HG02763 (cell line): ENCODE measurements around the gene CCDC117.
"Not testable (repeated sequence)": the region's sequence is repeated elsewhere in the genome, so short reads cannot be mapped to it uniquely, and the experiment has no call there.

Source experiments
- ATAC-seq: cut with Tn5 transposase; IDR thresholded peaks from one replicate; pipeline ENCODE4 v1.9.1; 2021; ENCODE audit warnings: mild to moderate bottlenecking, moderate library complexity; ENCODE audit not compliant: unreplicated experiment

CCDC117 gene

DNA sequence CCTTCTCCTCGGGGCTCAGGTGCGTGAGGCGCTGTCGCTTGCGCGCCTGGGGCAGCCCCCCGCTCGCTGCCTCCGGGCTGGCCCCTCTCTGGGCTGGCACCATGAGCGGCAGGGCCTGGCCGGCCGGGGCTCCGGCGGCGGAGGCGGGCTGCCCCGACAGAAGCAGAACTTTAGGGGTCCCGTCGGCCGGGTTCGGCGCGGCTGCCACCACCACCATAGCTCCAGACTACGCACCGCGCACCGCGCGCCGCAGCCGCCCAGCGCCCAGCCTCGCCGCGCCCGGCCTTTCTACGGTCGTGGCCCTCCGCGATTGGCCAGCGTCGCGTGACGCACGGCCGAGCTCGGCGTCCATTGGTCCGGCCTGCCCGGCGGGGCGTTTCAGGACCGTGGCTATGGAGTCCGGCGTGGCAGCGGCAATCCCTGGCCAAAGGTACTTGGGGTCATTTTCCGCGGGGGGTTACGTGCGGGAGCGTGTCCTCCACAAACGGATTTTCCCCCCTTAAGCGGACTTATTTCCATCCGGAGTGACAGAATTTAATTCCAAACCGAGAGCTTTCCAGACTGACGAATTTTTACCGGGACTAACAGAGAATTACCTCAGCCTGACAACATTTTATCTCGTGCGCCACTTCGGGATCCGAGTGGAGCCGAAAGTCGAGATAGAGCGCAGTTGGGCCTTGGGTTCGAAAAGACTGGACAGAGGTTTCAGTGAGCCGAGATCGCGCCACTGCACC lies 28.0 kb downstream of the CCDC117 start, which contains the start of gene XBP1:
Gene XBP1, minus strand, starts transcription at position 262 of the 734 bp plus-strand sequence.
- ATAC-seq = peak; percentile 83

DNA sequence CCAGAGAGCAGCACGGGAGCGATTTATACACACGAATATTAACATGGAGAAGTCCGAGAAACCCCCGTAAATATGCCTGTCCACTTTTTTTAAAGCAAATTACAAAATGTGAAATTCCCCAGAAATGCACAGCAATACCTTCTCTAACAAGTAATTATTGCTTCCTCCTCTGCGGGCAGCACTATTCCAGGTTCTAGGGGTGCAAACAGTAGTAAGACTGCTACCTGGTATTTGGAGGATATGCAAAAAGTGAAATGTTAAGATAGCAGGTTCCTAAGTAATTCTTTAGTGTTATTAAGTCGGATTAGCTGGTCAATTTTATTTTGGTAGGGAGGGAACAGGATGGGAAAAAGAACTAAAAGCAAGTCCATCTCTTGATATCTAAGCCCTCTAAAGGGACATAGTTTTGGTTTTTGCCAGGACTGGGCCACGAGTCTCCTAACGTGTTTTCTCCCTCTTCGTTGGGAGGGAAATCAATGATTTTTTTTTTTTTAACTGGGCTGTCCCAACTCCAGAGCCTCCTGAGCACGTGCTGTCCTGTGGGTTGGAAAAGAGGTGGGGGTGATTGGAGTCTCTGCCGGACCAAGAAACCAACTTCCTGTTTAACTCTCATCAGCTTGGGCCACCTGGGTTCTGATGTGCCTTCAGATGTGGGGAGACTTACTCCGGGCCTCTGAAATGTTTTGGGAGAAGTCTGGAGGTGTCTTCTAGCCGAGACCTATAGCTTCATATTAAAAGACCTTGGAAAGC lies 29.5 kb downstream of the CCDC117 start:
- ATAC-seq = no peak

DNA sequence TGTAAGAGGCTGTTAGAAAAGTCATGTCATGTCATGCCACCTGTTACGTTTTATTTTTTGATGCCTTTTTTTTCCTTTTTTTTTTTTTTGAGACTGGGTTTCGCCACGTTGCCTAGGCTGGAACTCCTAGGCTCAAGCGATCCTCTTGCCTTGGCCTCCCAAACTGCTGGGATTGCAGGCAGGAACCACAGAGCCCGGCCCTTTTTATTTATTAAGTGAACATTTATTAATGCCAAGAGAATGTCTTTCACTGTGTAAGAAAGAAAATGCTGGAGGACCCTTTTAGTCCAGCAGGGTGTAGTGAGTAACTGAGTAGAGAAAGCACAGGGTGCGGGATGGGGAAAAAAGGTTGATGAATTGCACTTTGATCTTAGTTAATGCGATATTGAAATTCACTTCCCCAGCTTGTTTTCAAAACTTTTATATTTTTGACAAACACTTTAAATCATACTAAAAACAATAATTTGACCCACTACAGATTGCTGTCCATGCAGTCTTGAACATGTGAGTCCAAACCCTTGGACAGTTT lies 30.2 kb downstream of the CCDC117 start:
- no peak for ATAC-seq

DNA sequence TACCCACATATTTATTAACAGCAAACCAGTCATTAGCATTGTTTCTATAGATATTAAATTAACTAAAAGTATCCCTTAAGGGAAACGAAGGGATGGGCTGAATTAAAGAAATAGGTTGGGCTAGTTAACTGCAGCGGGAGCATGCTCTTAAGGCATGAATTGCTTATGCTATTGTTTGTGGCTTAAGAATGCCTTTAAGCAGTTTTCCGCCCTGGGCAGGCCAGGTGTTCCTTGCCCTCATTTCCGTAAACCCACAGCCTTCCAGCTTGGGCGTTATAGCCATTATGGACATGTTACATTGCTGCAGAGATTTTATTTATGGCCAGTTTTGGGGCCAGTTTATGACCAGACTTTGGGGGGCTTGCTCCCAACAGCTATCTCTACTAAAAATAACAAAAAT lies 32.9 kb downstream of the CCDC117 start:
- not testable (repeated sequence) for ATAC-seq

DNA sequence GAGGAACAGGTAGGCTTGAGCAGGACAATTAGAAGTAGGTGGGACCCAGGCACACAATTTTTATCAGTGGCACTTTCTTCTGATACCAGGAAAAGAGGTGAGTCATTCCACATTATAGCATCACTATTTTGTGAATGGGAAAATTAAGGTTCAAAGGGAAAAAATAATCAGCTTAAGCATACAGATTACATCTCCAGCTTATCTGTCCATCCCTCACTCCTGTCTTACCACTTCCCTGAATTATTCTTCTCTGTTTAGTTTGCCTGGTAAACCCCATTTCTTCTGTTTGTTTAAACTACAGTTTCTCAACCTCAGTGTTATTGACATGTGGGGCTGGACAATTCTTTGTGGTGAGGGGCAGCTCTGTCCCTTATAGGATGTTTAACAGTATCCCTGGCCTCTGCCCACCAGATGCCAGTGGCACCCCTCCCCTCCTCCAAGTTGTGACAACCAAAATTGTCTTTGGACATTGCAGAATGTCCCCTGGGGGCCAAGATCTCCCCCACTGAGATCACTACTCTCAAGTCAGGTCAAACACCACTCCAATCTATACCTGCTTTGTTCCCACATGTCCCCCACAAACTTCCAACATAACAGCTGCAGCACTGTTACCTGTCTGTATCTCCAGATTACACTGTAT lies 36.3 kb downstream of the CCDC117 start:
- ATAC-seq = no peak

DNA sequence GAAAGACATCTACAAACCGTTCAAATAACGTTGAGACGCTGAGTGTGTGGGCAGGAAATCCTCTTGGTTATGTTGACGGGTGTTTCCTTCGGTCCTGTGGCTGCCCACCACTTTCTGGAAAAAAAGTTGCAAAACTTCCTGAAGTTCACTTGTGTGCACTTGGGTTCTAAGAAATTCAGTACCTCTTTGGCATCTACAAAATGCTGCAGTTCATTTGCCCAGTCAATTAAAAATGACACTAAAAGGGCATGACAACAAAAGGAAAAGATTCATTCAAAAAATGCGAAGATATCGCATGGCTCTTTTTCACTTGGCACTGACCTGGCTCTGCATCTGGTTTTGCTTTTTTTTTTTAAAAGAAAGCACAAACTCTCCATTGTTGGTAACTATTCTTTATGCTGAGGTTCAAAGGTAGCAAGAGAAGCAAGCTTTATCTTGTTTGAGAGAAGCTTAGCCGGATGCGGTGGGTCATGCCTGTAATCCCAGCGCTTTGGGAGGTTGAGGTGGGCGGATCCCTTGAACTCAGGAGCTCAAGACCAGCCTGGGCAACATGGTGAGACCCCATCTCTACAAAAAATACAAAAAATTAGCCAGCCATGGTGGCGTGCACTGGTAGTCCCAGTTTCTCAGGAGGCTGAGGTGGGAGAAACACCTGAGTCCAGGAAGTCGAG lies 38.5 kb downstream of the CCDC117 start:
- ATAC-seq = no peak

DNA sequence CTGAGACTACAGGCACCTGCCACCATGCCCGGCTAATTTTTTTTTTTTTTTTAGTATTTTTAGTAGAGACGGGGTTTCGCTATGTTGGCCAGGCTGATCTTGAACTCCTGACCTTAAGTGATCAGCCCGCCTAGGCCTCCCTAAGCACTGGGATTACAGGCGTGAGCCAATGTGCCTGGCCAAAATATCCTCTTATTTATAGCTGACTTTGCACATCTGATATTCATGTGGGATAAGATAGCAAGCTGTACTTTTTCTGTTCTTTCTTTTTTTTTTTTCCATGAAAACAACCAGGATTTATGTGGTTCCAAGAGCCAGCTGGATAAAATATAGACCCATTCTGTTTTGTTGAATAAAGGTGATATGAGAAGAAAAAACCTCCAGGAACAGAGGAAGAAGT lies 40.0 kb downstream of the CCDC117 start:
- ATAC-seq = no peak

DNA sequence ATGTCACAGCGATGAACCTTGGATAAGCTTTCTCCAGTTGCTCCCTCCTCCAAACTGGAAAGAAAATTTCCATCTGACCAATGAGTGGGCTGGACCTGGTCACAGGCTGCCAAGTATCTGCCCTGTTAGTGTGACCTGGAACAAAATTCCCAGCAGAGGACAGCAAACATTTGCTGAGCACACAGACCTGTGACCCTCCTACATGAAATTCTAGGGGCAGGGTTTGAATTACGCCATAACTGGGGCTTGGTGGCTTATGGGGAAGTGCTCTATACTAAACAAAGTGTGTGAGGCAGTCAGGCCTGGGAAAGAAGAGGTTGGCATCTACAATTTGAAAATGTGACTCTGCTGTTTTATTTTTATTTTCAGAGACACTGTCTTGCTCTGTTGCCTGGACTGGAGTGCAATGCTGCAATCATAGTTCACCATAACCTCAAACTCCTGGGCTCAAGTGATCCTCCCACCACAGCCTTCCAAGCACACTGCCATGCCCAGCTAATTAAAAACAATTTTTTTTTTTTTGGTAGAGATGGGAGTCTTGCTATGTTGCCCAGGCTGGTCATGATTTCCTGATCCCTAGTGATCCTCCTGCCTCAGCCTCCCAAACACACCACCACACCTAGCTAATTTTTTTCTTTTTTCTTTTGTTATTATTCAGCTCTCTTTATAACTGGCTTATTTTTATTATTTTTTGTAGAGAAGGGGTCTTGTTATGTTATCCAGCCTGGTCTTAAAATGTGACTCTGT lies 41.5 kb downstream of the CCDC117 start:
- ATAC-seq = no peak

DNA sequence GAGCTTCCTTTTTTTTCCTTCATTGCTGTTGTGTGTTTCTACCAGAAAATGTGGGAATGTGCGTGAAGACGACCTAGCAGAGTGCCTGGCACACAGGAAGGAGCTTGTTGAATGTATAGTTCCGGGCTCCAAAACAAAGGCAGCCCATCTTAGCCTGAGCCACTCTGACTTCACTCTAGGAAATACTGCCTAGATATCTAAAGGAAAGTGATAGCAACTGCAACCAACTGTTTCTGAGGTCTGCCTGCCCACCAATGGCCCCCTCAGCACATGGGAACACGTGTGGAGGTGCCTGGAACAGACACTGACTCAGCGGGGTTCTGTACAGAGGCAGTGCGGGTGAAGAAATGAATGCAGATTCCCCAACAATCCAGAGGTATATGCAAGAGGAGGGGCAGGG lies 42.6 kb downstream of the CCDC117 start:
- ATAC-seq = no peak

DNA sequence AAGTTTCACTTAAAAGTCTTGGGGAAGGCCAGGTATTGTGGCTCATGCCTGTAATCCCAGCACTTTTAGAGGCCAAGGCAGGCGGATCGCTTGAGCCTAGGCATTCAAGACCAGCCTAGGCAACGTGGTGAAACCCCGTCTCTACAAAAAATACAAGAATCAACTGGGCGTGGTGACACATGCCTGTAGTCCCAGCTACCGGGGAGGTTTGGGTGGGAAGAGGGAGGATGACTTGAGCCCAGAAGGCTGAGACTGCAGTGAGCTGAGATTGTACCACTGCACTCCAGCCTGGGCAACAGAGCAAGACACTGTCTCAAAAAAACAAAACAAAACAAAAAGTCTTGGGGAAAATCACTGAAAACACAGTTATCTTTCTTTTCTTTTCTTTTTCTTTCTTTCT lies 43.2 kb downstream of the CCDC117 start:
- ATAC-seq = no peak

DNA sequence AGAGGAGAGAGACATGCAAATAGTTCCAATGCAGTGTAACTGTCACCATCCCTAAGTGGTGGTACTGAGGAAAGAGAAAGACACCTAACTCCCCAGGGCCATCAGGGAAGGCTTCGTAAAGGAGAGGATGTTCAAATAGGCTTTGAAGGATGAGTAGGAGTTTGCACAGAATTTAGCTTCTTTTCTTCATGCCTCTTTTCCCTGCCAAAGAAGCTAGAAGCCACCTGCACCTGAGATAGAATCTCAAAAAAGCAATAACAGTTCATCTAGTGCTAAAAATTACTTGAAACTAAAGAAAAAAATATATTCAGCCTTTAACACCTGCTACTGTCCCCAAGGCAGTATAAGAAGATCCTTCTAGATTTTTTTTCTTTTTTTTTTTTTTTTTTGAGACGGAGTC lies 44.6 kb downstream of the CCDC117 start:
- ATAC-seq = no peak

DNA sequence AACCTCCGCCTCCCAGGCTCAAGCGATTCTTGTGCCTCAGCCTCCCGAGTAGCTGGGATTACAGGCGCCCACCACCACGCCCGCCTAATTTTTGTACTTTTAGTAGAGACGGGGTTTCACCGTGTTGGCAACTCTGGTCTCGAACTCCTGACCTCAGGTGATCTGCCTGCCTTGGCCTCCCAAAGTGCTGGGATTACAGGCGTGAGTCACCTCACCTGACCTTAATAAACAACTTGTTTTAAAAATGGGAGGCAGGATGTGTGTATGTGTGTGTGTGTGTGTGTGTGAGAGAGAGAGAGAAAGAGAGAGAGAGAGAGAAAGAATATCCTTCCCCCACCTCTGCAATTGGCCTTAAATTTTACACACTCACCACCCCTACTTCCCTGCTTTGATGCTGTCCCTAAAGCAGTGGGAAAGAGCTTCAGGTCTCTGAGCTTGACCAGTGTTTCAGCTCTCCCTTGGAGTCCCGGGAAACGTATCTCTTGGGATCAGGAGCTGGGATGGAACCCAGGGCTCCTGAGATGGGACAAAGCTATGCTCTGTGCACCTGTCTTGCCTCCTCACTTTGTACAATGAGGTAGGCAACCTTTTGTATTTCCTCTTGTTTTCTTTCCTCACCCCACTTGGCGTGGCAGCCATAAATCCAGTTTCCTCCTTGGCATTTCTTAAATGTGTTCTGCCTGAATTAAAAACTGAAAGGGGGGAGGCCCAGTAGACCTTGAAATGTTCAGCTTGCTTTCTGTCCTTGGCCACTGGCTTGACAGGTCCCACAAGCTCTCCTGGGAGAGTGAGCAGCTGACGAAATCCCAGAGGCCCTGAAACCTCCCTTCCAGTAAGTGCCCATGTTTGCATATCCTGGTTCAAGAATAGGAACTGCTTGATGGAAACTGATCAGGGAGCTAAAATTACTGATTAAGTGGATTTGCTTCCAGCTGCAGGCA lies 45.7 kb downstream of the CCDC117 start:
- ATAC-seq = no peak

DNA sequence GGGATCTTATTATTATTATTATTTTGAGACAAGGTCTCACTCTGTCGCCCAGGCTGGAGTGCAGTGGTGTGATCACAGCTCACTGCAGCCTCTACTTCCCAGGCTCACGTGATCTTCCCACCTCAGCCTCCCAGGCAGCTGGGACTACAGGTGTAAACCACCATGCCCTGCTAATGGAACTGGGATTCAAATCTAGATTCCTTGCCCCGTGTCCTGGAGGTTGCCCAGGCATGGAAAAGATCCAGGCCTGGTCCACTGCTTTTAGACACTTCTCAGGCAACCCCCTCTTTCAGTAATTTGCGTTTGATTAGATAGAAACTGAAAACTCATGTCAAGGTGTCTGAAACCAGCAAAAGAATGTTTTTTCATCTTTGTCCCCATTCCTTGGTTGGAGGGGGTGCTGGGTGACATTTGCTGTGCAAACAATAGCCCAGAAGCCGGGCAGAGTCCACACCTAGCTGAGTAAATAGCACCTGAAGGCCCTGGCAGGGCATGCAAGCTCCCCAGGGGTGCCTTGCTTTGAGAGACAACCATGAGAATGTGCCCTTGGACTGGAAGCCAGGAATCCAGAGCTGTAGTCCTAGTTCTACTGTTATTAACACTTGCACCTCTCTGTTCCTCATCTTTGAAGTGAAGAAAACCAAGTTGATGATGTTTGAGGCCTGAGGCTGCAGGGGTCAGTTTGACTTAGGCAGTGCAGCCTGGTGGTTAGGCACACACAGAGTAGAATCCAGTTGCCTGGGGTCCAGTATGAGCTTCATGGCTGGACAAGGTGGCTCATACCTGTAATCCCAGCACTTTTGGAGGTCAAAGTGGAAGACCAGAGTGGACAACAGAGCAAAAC lies 47.0 kb downstream of the CCDC117 start:
- ATAC-seq = peak; percentile 42

DNA sequence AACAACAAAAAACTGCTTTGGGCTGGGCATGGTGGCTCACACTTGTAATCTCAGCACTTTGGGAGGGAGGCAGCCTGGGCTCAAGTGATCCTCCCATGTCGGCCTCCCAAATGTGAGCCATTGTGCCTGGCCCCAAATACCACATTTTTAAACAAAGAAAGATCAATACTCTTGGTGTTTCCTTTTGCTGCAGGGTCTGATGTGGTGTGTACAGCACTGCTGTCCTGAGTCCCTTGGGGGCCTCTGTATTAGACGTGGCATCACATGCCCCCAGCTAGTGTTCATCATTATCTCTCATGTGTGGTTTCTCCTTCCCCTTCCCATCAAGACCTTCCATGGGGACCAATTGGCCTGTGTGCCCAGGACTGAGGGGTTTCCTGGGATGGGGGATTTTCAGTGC lies 48.4 kb downstream of the CCDC117 start:
- ATAC-seq = no peak

DNA sequence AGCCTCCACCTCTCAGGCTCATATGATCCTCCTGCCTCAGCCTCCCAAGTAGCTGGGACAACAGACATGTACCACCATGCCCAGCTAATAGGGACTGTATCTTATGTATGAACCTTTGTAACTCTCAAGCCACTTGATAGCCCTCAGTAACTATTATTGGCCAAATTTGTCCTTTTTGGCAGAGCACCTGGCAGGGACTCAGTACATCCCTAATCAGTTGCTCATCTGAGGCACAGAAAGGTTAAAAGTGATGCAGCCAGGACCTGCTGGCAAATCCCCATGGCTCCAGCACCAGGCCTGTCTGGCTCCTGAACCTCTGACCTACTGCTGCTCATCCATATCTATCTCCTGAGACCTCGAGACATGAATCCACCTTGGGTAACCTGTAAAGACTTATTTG lies 49.0 kb downstream of the CCDC117 start:
- no peak for ATAC-seq

DNA sequence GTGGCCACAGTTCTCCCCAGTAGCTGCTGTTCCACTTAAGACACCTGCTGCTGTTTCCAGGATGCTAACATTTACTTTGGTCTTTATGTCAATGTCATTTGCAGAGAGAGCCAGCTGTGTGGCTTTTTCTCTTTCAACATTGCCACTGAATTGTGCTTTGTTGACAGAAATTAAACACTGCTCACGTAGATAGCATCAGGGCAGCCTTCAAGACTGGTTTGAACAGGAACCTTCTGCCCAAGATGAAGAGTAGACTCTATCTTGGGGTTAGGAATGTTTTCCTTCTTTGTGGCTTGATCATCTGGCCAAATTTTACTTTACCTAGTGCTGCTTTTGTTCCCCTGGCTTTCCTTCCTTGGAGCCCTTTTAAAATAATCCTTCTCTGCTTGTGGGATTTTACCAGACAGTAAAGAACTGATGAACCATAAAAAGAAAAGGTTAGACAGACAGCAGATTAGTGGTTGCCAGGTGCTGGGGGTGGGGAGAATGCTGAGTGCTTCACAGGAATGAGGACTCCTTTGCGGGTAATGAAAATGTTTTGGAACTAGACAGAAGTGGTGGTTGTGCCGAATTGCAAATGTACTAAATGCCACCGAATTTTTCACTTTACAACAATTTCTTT lies 50.5 kb downstream of the CCDC117 start:
- no peak for ATAC-seq

DNA sequence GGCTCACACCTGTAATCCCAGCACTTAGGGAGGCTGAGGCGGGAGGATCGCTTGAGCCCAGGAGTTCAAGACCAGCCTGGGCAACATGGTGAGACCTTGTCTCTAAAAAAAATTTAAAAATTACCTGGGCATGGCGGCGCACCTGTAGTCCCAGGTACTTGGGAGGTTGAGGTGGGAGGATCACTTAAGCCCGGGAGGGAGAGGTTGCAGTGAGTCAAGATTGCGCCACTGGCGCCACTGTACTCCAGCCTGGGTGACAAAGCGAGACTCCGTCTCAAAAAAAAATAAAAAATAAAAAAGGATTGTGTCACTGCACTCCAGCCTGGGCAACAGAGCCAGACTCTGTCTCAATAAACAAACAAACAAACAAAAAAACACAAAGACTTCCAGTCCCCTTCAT lies 52.0 kb downstream of the CCDC117 start:
- not testable (repeated sequence) for ATAC-seq

DNA sequence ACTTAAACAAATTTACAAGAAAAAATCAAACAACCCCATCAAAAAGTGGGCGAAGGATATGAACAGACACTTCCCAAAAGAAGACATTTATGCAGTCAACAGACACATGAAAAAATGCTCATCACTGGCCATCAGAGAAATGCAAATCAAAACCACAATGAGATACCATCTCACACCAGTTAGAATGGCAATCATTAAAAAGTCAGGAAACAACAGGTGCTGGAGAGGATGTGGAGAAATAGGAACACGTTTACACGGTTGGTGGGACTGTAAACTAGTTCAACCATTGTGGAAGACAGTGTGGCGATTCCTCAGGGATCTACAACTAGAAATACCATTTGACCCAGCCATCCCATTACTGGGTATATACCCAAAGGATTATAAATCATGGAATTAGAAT lies 53.9 kb downstream of the CCDC117 start:
- ATAC-seq = not testable (repeated sequence)
